ENCODE data around the gene RRP1B.

- TF ChIP-seq CTCF (conservative IDR thresholded peaks at IDR 0.05 in 1 of 2, IDR thresholded peaks at IDR 0.05 in 1 of 2; ENCODE audit: low read depth in 1 of 2, low read length in 2 of 2) (no peak), EZH2 (IDR thresholded peaks at IDR 0.05; ENCODE audit: low read length, missing control alignments) (no peak)
Measured at GRCh38 chr21:43726686-43727518, 67.5 kb downstream of the RRP1B start.
